ENCODE results near the gene UBTD2.

Gene UBTD2

DNA sequence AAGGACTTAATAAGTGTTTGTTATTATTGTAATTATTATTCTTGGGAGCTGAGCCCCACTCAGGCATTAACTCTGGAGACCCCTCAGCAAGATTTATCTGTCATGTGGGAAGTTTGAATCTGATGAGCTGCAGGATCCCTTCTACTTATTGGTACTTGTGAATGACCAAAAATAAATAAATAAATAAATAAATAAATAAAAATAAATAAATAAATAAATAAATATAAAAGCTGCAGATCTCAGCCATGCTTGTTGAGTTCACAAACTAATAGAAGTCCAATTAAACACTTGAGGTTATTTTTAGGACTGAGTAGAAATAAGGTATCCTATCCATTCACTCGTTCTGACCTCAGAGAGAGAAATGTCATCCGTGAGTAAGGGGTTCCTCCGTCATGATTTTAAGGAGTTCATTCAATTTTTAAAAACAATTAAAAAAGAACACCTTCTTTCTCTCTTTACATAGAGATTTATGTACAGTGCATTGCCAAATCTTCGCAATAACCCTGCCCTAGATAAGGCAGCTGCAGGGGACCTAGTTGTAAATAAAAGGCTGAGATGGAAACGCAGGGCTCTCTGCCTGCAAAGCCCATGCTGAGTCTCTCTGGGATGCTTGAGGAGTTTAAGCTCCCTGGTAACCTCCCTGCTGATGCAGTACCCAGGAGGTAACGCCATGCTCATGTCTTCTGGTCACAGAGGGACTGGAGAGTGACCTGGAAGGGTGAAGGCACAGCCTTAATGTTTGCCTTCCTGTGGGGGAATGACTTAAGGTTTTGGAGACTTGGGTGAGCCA is 88.4 kb downstream of the UBTD2 start:
- TF ChIP-seq, protein P1, sequence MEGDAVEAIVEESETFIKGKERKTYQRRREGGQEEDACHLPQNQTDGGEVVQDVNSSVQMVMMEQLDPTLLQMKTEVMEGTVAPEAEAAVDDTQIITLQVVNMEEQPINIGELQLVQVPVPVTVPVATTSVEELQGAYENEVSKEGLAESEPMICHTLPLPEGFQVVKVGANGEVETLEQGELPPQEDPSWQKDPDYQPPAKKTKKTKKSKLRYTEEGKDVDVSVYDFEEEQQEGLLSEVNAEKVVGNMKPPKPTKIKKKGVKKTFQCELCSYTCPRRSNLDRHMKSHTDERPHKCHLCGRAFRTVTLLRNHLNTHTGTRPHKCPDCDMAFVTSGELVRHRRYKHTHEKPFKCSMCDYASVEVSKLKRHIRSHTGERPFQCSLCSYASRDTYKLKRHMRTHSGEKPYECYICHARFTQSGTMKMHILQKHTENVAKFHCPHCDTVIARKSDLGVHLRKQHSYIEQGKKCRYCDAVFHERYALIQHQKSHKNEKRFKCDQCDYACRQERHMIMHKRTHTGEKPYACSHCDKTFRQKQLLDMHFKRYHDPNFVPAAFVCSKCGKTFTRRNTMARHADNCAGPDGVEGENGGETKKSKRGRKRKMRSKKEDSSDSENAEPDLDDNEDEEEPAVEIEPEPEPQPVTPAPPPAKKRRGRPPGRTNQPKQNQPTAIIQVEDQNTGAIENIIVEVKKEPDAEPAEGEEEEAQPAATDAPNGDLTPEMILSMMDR (IDR thresholded peaks at IDR 0.05; ENCODE audit: insufficient read depth, low read length, poor library complexity, severe bottlenecking): no peak
- no peaks in the 10 kb centered on the region for H3K27me3 ChIP-seq (replicated peaks; ENCODE audit: control insufficient read depth, insufficient read depth, low read length)
- DNase-seq (ENCODE audit: extremely low read depth, insufficient read length): no peak
- H3K4me3 ChIP-seq (replicated peaks; ENCODE audit: low read depth, low read length): no peak overlapping the region
- H3K36me3 ChIP-seq (ENCODE audit: control insufficient read depth, insufficient read depth, low read length): no peaks in the 10 kb centered on the region

DNA sequence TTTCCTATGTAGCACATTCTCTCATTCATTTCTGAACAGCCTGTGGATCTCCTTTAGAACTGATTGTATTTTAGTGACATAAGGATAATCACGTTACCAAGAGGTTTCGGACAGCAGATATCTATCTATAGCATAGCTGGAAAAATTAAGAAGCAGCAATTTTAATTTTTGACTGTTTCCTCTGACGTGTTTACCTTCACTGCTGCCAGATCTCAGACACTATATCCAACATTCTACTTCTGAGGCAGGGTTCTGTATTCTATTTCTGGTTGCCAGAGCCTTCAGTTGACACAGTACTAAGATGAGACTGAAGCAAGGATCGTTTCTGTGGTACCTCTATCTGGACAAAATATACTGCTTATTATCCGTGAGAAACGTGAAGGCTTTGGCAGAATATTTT is 89.7 kb downstream of the UBTD2 start, which contains the start of gene EFCAB9:
Gene EFCAB9, plus strand, starts transcription at position 301 of the 400 bp plus-strand sequence. Its CDS starts 1 bp downstream, at position 302.
- TF ChIP-seq, protein P1 (IDR thresholded peaks at IDR 0.05; ENCODE audit: insufficient read depth, low read length, poor library complexity, severe bottlenecking): no peak
- no peak within 1 kb of the TSS for H3K4me3 ChIP-seq (replicated peaks; ENCODE audit: low read depth, low read length)

DNA sequence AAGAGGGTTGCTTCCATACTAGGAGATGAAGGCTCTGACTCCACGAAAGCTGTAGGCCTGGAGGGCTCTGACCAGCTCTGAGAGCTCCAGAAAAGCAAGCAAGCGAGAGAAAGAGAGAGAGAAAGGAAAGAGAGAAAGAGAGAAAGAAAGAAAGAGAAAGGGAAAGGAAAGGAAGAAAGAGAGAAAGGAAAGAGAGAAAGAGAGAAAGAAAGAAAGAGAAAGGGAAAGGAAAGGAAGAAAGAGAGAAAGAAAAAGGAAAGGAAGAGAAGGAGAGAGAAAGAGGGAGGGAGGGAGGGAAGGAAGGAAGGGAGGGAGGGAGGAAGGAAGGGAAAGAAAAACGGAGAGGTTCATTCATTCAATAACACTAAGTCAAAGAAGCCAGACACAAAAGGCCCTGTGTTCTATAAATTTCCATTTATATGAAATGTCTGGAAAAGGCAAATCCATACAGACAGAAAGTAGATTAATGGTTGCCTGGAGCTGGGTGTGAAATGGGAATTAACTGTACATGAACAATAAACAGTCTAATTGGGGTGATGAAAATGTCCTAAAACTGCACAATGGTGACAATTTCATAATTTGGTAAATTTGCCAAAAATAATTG is 93.8 kb downstream of the UBTD2 start:
- H3K4me3 ChIP-seq (replicated peaks; ENCODE audit: low read depth, low read length): no peak overlapping the region
- TF ChIP-seq, protein P1 (IDR thresholded peaks at IDR 0.05; ENCODE audit: insufficient read depth, low read length, poor library complexity, severe bottlenecking): no peak
- H3K27me3 ChIP-seq (replicated peaks; ENCODE audit: control insufficient read depth, insufficient read depth, low read length): no peaks in the 10 kb centered on the region
- no peaks in the 10 kb centered on the region; the same call in 1 of the 2 replicates for H3K36me3 ChIP-seq (ENCODE audit: control insufficient read depth, insufficient read depth, low read length)
- no peak for DNase-seq (ENCODE audit: extremely low read depth, insufficient read length)

More for the DNA sequence above, 89.7 kb downstream of the UBTD2 start, which contains the start of gene EFCAB9:
- Histone ChIP-seq H3K27me3 (replicated peaks; ENCODE audit: control insufficient read depth, insufficient read depth, low read length) (no peaks in the 10 kb centered on the region), H3K36me3 (ENCODE audit: control insufficient read depth, insufficient read depth, low read length) (no peaks in the 10 kb centered on the region)
- DNase-seq (ENCODE audit: extremely low read depth, insufficient read length): no peak

DNA sequence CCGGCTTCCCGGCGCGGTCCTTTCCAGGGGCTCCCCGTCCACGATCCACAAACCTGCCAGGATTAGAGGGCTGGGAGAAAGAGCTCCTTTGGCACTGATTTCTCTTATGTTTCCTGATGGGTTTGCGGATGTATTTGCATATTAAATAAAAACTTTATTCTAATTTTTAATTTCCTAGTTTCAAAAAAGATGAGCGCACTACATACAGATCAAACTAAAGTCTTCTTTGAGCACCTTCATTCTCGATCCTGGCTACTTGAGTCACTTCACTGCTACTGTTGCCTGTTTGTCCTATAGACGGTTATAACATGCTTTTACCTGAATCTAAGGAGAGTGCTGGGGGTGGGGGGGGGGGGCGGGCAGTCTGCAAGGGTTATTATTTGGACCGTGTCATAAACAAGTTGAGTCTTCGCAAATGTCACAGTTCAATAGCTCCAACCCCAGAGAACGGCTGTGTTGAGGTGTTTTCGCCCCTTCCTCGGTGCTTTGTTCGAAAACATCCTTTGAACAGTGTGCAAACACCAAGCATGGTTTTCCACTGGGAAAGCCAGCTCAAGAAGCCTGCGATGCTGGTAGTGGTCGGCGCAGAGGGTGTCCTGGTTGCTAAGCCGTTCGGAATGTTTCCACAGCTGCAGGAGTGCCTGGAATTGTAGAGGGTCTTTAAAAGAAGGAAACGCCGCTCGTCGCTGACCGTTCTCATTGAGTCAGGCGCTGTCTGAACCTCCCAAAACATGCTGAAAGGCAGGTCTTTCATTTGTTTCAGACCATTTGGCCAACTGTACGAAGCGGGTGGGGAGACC is 94.5 kb downstream of the UBTD2 start:
- Histone ChIP-seq H3K36me3 (ENCODE audit: control insufficient read depth, insufficient read depth, low read length) (peaks cover 2% of the 10 kb centered on the region), H3K27me3 (replicated peaks; ENCODE audit: control insufficient read depth, insufficient read depth, low read length) (no peaks in the 10 kb centered on the region), H3K4me3 (replicated peaks; ENCODE audit: low read depth, low read length) (peak overlapping the region; percentile 86)
- DNase-seq (ENCODE audit: extremely low read depth, insufficient read length): no peak
- TF ChIP-seq, protein P1 (IDR thresholded peaks at IDR 0.05; ENCODE audit: insufficient read depth, low read length, poor library complexity, severe bottlenecking): no peak

DNA sequence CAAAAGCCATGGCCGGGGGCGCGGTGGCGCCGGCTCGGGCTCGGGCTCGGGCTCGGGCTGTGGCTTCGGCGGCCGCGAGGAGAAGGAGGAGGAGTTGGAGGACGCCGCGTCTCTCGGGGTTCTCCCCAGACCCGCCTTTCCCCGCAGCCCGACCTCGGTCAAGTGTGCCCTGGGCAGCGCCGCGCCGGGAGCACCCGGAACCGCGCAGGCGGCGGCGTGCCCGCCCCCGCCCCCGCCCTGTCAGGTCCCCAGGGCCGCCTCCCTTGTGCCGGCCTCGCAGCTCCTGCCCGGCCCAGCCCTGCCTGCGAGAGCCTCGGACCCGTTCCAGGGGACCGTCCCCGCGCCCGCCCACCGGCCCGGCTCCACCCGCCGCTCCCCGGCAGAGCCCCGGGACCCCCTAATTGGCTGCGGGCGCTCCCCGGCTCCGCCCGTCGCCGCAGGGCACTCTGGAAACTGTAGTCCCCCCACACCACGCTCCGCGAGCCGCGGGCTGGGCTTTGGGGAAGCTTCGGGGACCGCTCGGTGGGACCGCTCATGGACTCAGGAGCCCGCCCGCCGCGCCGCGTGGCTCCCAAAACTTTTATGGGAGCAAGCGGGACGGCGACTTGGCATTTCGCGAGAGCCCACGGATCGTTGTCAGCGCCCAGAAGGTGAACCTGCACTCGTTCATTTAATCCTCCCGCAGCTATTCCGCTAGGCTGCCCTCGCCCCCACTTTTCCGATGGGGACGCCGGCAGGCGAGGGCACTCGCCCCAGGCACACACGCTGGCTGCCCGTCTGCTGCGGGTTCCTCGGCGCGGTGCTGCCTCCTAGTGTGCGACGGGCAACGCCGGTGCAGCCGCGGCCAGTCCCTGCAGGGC is 95.3 kb downstream of the UBTD2 start, which contains the start of gene STK10:
Gene STK10, minus strand, starts transcription at position 192 of the 860 bp plus-strand sequence. Its CDS starts 182 bp downstream, at position 10.
- no peaks in the 10 kb centered on the region for H3K27me3 ChIP-seq (replicated peaks; ENCODE audit: control insufficient read depth, insufficient read depth, low read length)
- H3K4me3 ChIP-seq (replicated peaks; ENCODE audit: low read depth, low read length): peak within 1 kb of the TSS; percentile 86
- TF ChIP-seq, protein P1 (IDR thresholded peaks at IDR 0.05; ENCODE audit: insufficient read depth, low read length, poor library complexity, severe bottlenecking): peak; percentile 91
- peaks cover 2% of the 10 kb centered on the region for H3K36me3 ChIP-seq (ENCODE audit: control insufficient read depth, insufficient read depth, low read length)
- peak; percentile 96 for DNase-seq (ENCODE audit: extremely low read depth, insufficient read length)
